GM18519 (cell line): ENCODE measurements around the gene CRB1.

Source experiments
- ATAC-seq: cut with Tn5 transposase; IDR thresholded peaks from one replicate; pipeline ENCODE4 v1.9.1; 2021; ENCODE audit warnings: mild to moderate bottlenecking, moderate library complexity; ENCODE audit not compliant: unreplicated experiment, low FRiP score

Gene CRB1

DNA sequence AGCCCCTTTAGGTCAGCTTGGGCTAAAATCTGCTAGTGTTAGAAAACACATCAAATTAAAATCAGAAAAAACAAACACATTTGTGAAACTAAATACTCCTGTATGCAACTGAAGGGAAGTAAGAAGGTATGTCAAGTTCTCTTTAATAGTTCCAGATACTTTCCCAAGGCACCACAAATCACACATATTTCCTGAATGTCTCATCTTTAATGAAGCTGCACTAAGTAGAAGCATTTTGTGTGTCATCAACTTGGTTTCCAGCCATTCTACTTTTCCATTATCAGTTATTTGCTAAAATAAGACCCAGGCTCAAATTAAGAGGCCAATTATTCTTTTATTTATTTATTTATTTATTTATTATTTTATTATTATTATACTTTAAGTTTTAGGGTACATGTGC, 34.7 kb downstream of the CRB1 start:
- no peak for ATAC-seq

DNA sequence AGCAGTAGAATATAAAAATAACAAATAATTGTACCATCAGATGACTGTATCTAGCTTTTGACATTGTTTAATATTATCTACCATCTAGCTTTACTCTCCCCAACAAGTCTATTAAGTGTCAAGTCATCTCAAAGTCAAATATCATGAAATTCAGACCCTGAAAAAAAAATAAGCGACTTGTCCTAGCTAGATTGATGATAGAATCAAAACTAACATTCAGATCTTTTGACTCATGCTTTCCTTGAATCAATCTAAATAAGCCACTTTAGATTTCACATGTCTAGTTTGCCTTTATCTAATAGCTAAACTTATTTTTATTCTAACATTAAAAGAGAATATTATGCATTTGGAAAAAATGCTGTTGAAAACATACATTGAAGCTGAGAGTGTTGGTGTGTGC, 35.4 kb downstream of the CRB1 start:
- ATAC-seq: no peak

DNA sequence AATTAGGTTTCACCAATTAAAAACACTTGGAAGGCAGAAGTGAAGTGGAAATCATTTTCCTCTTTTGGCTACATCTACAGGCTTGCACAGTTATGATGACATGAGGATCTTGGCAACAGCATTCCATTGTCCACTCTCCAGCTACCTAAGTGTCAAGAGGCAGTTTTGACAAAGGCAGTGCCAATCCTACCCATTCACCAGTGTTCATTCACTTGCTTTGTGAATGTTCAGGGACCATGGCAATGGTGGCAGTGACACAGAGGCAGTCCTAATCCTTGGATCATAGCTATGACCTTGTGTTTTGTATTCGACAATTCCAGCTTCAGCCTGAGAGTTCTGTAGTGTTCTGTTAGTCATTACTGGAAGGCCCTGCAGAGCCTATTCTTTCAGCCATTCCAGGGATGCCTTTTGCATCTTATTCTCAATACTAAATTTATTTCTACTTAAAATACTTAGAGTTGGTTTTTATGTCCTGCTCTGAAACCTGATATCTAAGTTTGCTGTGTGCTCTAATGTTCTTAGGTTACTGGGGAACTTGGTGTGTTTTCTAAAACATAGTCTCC, 36.7 kb downstream of the CRB1 start:
- no peak for ATAC-seq

DNA sequence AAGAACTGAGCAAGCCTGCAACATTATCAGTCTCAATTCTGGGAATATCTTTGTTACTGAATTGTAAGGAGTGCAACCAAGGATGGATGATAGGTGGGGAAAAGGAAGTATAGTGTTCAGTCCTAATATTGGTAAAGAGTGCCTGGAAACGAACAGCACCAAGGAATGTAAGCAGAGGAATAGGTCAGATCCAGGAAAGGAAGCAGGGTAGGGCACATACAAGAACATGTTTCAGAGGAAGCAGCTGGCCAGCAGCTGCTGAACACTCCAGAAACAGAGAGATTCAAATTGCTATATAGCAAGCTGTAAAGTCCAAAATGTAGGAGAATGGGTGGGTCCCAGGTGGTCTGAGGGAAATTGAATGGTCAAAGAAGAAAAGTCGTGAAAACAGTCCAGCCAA, 37.9 kb downstream of the CRB1 start:
- ATAC-seq: no peak

DNA sequence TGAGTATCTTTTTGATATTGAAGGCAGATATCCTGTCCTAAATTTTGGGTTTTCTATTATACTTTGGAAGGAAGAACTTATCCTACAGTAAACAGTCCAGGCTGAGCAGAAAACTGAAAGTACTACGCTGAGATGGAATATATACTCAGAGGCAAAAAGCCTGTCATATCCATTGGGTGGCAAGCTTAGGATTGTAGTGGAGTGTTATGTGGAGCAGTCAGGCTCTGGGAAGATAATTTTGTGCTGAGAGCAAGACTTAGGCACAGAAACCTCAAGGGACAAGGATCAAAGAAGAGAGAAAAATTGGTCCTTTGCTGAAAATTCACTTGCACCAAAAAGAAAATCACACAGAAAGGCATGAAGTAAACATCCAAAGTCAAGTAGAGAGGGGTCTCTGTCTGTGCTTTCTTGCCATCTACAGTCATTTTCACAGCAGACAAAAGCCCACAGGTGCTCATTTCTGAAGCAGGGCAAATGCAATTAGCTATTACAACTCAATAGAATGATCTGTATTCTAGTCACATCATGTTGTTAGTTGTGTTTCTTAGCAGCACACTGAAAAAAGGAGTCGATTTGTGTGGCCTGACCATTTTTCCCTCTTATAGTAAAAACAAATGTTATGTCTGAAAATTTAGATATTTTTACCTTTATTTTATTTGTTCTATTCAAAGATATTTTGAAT, 38.5 kb downstream of the CRB1 start:
- no peak for ATAC-seq

DNA sequence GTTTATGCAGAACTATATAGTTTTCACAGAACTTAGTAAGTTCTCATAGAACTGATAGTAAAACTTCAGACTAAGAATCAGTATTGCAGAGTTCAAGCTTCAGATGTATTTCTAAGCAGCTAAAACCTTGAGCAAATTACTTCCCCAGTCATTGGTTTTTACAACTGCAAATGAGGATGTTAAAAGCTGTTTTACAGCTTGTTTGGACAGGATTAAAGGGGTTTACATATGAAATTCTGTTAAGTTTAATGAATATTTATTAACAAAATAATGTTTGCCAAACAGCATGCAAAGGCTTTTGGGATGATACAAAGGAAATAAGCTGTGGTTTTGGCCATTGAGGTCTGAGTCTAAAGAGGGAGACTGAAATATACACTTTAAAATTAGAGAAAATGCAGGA, 39.1 kb downstream of the CRB1 start:
- ATAC-seq: no peak

DNA sequence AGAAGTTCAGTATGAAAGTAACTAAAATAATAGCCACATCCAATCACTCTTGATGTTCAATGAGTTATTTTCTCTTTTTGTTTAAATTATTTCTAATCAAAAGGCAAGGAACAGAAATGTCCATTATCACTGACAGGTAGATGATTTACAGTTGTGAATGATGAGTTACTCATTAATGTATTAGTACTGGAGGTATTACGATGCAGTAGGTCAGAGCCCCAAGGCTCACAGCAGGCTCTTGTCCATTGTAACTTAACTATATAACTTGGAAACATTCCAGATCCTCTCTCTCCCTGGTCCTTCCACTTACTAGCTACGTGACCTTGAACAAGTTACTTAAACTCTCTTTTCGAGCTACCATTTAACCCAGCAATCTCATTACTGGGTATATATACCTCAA, 39.5 kb downstream of the CRB1 start:
- ATAC-seq: no peak

DNA sequence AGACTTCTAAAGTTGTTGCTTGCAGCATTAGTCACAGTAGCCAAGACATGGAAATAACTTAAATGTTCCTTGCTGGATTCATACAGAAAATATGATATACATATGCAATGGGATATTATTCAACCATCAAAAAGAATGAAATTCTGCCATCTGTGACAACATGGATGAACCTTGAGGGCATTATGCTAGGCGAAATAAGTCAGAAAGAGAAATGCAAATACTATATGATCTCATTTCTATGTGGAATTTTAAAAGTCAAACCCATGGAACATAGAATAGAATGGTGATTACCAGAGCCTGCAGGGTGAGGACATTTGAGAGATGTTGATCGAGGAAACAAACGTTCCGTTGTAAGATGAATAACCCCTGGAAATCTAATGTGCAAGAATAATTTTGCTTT, 43.0 kb downstream of the CRB1 start:
- ATAC-seq: no peak

DNA sequence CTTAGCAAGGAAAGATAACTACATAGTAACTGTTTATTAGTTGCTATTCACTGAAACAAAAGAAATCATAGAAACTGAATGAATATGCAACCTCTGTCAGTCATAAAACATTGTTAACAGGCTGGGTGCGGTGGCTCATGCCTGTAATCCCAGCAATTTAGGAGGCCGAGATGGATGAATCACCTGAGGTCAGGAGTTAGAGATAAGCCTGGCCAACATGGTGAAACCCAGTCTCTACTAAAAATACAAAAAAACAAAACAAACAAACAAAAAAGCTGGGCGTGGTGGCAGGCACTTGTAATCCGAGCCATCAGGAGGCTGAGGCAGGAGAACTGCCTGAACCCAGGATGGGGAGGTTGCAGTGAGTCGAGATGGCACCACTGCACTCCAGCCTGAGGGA, 44.1 kb downstream of the CRB1 start:
- ATAC-seq: no peak

DNA sequence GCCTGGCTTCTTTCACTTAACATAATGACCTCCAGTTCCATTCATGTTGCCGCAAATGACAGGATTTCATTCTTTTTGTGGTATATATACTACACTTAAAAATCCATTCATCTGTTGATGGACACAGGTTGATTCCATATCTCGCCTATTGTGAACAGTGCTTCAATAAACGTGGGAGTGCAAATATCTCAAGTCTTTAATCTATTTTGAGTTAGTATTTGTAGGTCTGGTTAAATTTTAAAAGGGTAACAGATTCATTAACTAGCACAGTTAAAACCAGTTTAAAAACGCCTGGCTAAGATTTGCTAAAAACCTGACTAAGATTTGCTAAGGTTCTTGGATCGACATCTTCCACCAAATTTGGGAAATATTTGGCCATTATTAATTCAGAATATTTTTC, 45.7 kb downstream of the CRB1 start:
- no peak for ATAC-seq

DNA sequence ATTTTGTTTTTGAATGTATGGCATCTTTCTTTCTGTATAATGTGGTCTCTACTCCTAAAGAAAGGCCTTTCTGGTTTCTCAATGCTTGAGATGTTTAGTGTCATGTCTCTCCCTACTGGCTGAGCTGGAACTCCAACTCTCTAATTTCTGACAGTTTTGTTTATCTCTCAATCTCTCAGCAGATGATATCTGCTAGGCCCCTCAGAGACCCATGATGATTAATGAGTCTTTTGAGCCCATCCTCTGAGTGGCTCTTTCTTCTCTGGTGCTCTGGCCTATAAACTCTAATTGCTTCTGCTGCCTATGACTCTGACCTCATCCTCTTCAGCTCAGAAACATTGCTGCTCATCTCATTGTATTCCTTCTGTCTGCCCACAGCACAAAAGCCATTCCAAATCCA, 46.6 kb downstream of the CRB1 start:
- no peak for ATAC-seq

DNA sequence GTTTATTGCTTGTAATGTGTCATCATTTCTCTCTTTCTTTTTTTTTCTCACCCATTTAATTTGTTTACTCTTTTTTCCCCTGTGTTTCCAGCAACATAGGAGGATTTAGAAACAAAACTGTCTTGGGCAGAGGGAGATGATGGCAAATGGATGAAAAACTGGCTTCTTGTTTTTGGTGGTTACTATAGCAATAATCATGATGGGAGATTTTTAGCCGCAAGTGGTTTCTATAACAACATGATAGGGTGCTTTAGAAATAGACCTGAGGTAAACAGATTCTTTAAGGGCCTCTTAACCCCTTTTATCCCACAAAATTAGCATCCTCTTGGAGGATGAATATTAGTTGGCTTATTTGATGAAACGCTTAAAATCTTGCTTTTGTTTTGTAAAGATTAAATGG, 51.6 kb downstream of the CRB1 start:
- no peak for ATAC-seq

DNA sequence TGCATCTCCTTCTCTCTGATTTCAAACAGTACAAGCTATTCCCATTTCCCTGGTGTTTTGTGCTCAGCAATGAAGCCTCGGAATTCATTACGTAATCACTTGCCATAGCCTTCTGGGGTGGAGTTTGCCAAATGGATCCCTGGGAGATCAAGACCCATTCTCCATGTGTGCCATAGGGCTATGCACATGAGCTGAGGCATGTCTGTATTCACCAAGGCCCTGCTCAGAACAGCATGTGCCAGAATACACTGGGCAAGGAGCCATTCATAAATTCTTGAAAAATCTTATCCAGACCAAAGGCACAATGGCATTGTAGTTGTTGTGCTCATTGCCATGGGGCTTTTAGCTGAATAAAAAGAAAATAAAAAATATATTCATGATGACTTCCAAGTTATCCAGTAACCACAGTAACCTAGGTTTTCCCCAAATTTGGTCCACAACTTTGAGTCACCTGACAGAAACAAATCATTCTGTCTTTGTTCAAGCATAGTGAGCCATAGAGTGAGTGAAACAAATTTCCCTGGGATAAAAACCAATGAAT, 53.0 kb downstream of the CRB1 start:
- ATAC-seq: no peak

DNA sequence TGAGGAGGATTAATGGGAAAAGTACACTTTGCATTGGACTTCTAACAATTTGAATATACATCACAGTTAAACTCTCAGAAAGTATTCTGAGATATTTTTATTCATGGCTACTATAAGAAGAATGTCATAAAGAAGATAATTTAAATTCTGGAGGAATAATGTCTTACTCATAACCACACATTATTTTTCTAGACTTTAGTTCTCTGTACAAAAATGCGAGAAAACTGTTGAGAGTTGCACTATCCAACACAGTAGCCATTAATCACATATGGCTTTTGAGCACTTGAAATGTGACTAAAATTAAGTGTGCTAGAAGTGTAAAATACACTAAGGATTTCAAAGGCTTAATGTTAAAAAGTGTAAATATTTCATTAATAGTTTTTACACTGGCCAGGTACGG, 53.8 kb downstream of the CRB1 start:
- no peak for ATAC-seq

DNA sequence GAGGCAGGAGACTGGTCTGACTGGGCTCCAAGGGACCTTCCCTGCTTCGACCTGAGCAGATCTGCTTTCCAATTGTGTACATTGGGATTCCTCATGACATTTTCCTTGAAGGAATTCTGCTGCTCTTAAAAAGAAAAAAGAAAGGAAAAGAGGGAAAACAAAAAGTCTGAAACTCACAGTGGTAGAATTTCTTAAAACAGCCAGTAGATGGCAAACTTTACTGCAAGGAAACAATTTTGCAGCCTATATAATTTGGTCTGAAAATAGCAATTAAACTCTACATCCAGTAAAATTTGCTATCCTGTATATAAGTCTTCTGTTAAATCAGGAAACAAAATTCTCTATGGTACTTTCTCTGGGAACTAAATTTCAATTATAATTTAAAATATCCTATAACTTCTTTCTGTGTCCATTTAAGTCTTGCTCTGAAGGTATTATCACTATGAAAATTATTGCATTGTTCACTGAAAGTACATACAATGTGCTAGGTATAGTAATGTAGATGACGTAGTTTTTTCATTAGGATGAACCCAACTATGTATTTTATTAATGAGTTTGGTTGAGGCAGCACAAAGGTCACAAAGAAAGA, 59.8 kb downstream of the CRB1 start:
- no peak for ATAC-seq

DNA sequence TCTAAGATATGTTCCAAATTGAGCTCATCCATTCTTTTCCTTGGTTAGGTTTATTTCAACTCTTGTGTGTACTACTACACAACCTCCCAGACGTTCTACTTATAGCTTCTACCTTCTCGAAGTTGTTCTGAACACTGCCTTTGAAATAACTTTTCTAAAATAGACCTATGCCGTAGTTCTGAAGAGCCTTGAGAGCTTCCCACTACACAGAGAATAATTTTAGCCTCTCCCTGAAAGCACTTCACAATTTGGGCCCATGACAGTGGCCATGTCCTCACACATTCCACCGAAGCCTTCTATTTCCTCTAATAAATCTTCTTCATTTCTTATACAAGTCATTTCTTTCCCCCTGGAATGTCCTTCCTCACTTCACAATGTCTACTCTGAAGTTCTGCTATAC, 62.2 kb downstream of the CRB1 start:
- no peak for ATAC-seq

DNA sequence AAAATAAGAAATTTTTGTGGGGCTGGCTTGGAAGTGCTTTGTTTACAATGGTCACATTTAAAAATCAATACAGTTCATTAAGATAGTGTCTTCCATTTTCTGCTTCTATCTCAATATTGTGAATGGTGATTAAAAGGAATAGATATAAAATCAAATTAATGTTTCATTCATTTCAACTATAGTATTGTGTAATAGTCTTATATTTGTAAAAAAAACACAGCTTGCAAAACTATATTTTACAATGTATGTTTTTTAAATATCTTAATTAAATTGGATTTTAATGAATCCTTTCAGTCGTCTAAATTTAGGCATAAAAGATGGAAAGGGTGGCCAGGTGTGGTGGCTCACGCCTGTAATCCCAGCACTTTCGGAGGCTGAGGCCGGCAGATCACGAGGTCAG, 63.5 kb downstream of the CRB1 start:
- no peak for ATAC-seq

DNA sequence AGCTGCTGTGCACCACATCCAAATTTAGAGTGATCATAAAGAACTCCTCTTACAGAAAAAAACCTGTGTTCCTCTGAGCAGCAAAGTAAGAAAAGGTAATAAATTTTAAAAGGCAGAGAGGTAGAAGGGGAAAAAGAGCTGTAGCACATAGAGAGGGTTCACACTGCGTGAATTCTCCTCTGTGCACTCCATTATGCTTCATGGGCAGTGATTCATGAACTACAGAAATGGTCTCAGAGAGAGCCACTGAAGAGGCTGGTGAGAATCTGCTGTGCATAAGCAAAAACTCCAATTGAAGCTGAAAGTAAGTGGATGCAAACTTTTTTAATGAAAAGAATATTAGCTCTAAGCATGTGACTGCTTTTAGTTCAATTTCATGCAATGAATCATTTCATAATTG, 65.0 kb downstream of the CRB1 start:
- ATAC-seq: no peak

DNA sequence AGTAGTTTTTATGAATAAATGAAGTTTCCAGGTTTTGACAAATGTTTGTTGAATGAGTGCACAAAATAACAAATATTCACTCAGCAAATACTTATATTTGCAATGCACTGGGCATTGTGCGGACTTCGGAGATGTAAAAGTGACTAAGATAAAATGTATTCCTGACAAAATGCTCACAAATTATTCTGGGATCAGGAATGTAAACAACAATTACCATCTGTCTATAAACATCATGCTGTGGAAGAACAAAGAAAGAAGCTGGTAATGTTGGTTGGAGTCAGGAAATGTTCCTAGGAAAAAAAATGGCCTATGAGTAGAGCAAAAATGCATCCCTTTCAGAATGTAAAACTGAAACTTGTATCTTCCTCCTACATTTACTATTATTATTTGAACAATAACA, 68.5 kb downstream of the CRB1 start:
- no peak for ATAC-seq

DNA sequence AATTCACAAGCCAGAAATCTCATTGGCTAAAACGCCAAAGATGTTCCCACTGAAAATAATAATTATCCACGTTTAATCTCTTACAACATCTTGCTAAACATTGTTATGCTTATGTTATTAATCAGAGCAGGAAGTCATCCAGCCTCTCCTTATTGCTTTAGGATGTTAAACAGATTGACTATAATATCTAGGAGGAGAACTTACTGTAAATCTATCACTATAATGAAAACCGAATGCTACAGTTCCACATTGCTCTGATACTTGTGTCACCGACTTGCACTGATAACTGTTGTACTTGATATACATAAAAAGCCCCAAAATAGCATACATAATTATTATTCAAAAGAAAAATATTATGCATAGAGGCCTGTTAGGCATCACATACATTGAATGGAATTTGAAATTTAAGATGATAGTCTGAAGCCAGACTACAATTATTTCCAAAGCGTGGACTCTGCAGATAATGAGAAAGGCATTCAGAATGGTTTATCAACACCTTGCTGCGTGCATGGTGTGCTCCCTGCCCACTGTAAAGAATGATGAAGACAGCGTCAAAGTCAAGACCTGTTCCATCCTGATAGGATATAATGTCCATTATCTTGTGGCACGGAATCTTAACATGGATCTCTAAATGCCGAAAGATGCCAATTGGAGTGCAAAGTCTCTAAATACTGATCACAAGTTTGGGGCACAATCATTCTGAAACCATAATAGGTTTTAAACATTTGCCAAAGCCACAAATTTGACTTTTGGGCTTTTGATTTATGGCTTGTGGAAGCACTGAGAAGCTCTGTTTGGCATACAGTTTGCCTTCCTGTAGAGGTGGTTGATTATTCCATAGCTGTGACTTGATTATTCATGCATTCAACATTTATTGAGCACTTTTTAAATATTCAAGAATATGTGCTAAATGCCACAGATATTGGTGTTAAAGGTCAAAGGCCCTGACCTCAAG, 71.3 kb downstream of the CRB1 start:
- ATAC-seq: no peak

DNA sequence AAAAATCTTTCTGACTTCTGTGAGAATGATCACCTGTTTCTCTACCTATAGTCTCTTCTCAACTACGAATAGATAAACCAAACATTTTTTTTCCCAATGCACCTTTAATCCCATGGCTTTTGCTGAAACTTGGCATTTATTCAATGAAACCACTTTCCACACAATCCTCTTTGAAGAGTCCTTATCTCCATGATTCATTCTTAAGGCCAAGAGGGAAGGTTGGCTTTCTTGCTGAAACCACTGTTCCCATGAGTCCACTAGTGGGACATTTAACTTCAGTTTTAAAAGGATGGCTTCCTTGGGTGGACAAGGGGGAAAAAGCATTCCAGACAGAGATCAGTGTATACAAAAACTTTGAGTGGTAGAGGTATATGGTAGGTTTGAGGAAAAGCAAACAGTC, 73.6 kb downstream of the CRB1 start:
- no peak for ATAC-seq
